ENCODE results near the gene RANBP9.

GRCh38 chr6:13695252-13695651 lies 16.4 kb downstream of the RANBP9 start:
- TF ChIP-seq CTCF (IDR thresholded peaks at IDR 0.05) (no peak), POLR2A (IDR thresholded peaks at IDR 0.05) (no peak)

All from body of pancreas (tissue), 4 donors.